Heart left ventricle (tissue), 16 donors: Measurements from ENCODE around the gene ABCA7. TPM values are rescaled to one million over a fixed set of nuclear protein-coding genes. Genes with fewer than 3 reads are reported as not detected.

ENCODE experiments used
- ATAC-seq, 4 donors: fragments of 200-7000 bp; cut with Tn5 transposase; one replicate each; pipeline ENCODE4 v1.9.1; 2020 to 2022; ENCODE audit warnings: moderate library complexity in 4 of 4, mild to moderate bottlenecking in 3 of 4, moderate number of reproducible peaks in 1 of 4
- DNase-seq, 5 donors: peaks; one replicate each; pipeline ENCODE4 v3.0.0-alpha.2; 2020
- H3K27ac ChIP-seq, 12 donors: fragments of 200-600 bp; sonication (generic) in 4 of 12; one replicate each; pipeline versions ENCODE4 v1.5.0 to v1.8.0; 2016 to 2022; ENCODE audit warnings: mild to moderate bottlenecking in 2 of 12
- H3K27me3 ChIP-seq, 9 donors: fragments of 200-600 bp; sonication (generic) in 2 of 9; one replicate each; pipeline versions ENCODE4 v1.5.1 to v1.8.0; 2016 to 2022; ENCODE audit warnings: mild to moderate bottlenecking in 3 of 9
- H3K36me3 ChIP-seq, 9 donors: fragments of 200-600 bp; sonication (generic) in 2 of 9; one replicate each; pipeline versions ENCODE4 v1.5.0 to v1.8.0; 2018 to 2022; ENCODE audit warnings: mild to moderate bottlenecking in 2 of 9
- H3K4me1 ChIP-seq, 12 donors: fragments of 200-600 bp; sonication (generic) in 4 of 12; one replicate each; pipeline versions ENCODE4 v1.5.0 to v1.8.0; 2016 to 2022; ENCODE audit warnings: mild to moderate bottlenecking in 3 of 12
- H3K4me3 ChIP-seq, 12 donors: fragments of 200-600 bp; sonication (generic) in 4 of 12; one replicate each; pipeline versions ENCODE4 v1.5.0 to v1.8.0; 2017 to 2022; ENCODE audit warnings: mild to moderate bottlenecking in 9 of 12, moderate library complexity in 4 of 12
- H3K9me3 ChIP-seq, 12 donors: fragments of 200-600 bp; sonication (generic) in 4 of 12; one replicate each; pipeline versions ENCODE4 v1.5.0 to v1.8.0; 2016 to 2022; ENCODE audit warnings: mild to moderate bottlenecking in 1 of 12
- POLR2A ChIP-seq, 2 donors: fragments of 450-650 bp; IDR thresholded peaks; one replicate each; pipeline ENCODE4 v1.6.1; 2017; ENCODE audit warnings: antibody characterized with exemption in 2 of 2, mild to moderate bottlenecking in 2 of 2, moderate library complexity in 2 of 2
- WGBS, 4 donors: extraction: QIAGEN DNeasy Blood & Tissue Kit in 2 of 4; methylation state at CpG; one replicate each; pipeline versions ENCODE4 v1.1.5 to v1.1.7; 2013 to 2018; 5-methylcytosine and 5-hydroxymethylcytosine counted together
- intact Hi-C, 10 donors: fragments of 100-400 bp; cut with DNase I; formaldehyde crosslinking; loops; one replicate each; pipeline versions ENCODE4 v1.11.1 to v1.14.2; 2022
- polyA plus RNA-seq, 2 donors: library from polyadenylated mRNA; stranded (reverse); fragments of 200-250 nt; gene quantifications; one replicate each; pipeline ENCODE4 v1.2.3, GENCODE V29; 2013
- total RNA-seq, 9 donors: library from RNA; depleted of rRNA in 2 of 9; stranded (reverse); fragments of >200 nt in 2 of 9; fragmentation: NEBNext Ultra II Directional in 3 of 9; extraction: Animal tissue kit (Norgen Biotek cat#: 25700) in 3 of 9; gene quantifications; one replicate each; pipeline versions ENCODE4 v1.1.0 to v1.2.4, GENCODE V29; 2016 to 2023
- TF ChIP-seq, protein P1 (sequence below), 12 donors: fragments of 200-600 bp; sonication (generic) in 4 of 12; IDR thresholded peaks; one replicate each; pipeline versions ENCODE4 v1.5.0 to v1.8.0; 2018 to 2022; ENCODE audit warnings: antibody characterized with exemption in 12 of 12, mild to moderate bottlenecking in 5 of 12
- donor health status: ischemic (EF 13 %, LVEDD 7.1; RV severe dilation, severe dysfunction).
- donor health status: healthy with polysubstance abuse.
- donor health status: DM: no; HTN: yes; CAD: no.
- donor health status: DM: no; HTN: no; CAD: no.
- donor health status: ischemic (EF 25% LVEDD 6.9; RV normal size, moderate dysfunction).
- donor health status: ischemic (EF 25% LVEDD 5.7; RV mildly dilated, moderate dysfunction).
- donor health status: healthy.
- donor health status: DM: yes; HTN: yes; CAD: no.
- donor health status: ischemic (EF 35%, LVEDD 5.7; RV mildly dilated, moderate dysfunction).
- donor health status: nonischemic (EF 11% LVEDD 7.7; RV severe dilation, severe dysfunction).
- donor health status: DM: yes; HTN: yes; CAD: no.
- donor health status: PGD.
- donor health status: ischemic (EF 29% LVEDD 5.4; RV normal size, mild dysfunction).
- donor health status: nonischemic (EF 23%, LVEDD 6.1; RV moderate dilation, normal function).

The ABCA7 gene
- total and polyA plus RNA-seq, 11 donors = 2.9 to 12.4 (median 8.8) TPM

DNA sequence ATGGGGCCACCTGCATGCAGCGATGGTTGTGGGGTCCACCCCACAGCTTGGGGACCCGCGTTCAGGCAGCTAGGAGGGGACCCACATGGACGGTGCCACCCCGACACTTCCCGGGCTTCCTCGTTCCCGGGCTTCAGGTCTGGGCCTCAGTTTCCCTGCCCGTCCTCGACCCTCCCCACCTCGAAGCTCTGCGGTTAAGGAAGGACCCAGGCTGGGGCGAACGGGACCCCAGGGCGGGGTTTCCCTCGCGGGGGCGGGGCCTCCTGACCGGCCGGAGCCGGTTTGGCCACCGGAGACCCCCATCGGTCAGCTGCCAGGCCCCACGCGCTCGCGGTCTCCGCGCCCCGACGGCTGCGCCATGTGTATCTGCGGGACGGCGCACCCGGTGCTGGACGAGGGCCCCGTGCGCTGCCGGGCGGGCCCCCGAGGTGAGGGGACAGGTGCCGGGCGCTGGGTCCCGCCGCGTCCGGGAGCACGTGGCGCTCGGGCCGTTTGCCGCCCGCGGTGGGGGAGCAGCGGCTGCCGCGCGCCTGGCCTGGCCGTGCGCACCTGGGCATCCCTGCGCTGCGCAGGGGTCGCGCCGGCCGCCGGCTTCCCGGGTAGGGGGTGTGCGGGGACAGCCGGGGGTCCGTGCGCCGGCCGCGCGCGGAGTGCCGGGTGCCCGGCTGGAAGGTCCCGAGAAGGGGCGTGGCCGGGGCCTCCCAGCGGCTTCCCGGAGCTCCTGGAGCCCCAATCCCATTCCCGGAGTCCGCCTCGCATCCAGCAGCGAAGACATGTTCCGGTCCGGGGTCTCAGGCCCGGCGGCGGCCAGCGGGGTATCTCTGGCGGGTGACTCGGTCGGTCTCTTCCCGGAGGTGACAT is 31.3 kb downstream of the ABCA7 start:
- H3K9me3 ChIP-seq = no peaks in the 10 kb centered on the region
- TF ChIP-seq, protein P1, sequence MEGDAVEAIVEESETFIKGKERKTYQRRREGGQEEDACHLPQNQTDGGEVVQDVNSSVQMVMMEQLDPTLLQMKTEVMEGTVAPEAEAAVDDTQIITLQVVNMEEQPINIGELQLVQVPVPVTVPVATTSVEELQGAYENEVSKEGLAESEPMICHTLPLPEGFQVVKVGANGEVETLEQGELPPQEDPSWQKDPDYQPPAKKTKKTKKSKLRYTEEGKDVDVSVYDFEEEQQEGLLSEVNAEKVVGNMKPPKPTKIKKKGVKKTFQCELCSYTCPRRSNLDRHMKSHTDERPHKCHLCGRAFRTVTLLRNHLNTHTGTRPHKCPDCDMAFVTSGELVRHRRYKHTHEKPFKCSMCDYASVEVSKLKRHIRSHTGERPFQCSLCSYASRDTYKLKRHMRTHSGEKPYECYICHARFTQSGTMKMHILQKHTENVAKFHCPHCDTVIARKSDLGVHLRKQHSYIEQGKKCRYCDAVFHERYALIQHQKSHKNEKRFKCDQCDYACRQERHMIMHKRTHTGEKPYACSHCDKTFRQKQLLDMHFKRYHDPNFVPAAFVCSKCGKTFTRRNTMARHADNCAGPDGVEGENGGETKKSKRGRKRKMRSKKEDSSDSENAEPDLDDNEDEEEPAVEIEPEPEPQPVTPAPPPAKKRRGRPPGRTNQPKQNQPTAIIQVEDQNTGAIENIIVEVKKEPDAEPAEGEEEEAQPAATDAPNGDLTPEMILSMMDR (IDR thresholded peaks at IDR 0.05) = no peak
- no peak for TF ChIP-seq POLR2A (IDR thresholded peaks at IDR 0.05)
- peaks cover 33 to 68% (median 50%) of the 10 kb centered on the region in 9 donors for H3K27me3 ChIP-seq
- peaks cover 0 to 42% (median 0%) of the 10 kb centered on the region in 9 donors for H3K36me3 ChIP-seq
- H3K27ac ChIP-seq = no peak overlapping the region
- DNase-seq = peak in 2 of 5 donors; percentile 30 to 68
- ATAC-seq = no peak
- H3K4me1 ChIP-seq = peaks cover 5 to 72% (median 17%) of the 10 kb centered on the region in 12 donors
- intact Hi-C loops = no loop called here
- peak overlapping the region in 2 of 12 donors; percentile 16 to 28 for H3K4me3 ChIP-seq
- 3 to 16% (median 10%) methylated on average over 20 to 99 of the region's 99 CpGs for WGBS, 4 donors

DNA sequence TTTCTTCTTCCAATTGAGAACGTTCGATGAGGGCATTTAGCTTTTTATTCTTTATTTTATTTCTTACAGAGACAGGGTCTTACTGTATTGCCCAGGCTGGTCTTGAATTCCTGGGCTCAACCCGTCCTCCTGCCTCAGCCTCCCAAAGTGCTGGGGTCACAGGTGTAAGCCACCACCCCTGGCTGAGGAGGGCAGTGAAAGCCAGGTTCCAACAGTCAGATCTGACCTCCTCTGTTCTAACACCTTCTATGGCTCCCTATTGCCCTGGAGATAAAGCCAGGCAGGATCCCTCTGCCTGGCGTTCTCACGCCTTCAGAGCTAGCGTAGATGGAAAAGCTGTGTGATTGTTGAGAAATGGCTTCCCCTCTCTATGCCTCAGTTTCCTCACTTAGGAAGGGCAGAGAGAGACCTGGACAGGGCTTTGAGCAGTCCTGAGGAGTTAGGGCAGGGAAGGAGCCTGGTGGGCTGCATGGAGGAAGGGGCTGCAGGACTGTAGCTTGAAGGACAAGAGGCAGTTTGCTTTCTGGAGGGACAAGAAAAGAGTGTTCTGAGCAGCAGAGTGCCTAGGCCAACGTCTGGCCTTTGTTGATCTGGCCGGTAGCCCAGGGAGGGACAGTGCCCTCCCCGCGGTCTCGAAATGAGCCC is 32.6 kb downstream of the ABCA7 start:
- 82 to 93% (median 86%) methylated on average over 11 of the region's 11 CpGs for WGBS, 4 donors
- Histone ChIP-seq H3K27me3 (peaks cover 20 to 54% (median 37%) of the 10 kb centered on the region in 9 donors), H3K36me3 (peaks cover 0 to 42% (median 0%) of the 10 kb centered on the region in 9 donors), H3K4me1 (peaks cover 0 to 73% (median 6%) of the 10 kb centered on the region in 12 donors), H3K4me3 (no peak overlapping the region), H3K9me3 (no peaks in the 10 kb centered on the region), H3K27ac (no peak overlapping the region)
- no peak for DNase-seq
- intact Hi-C loops = no loop called here
- no peak for ATAC-seq
- TF ChIP-seq, protein P1 (IDR thresholded peaks at IDR 0.05) = no peak
- no peak for TF ChIP-seq POLR2A (IDR thresholded peaks at IDR 0.05)

DNA sequence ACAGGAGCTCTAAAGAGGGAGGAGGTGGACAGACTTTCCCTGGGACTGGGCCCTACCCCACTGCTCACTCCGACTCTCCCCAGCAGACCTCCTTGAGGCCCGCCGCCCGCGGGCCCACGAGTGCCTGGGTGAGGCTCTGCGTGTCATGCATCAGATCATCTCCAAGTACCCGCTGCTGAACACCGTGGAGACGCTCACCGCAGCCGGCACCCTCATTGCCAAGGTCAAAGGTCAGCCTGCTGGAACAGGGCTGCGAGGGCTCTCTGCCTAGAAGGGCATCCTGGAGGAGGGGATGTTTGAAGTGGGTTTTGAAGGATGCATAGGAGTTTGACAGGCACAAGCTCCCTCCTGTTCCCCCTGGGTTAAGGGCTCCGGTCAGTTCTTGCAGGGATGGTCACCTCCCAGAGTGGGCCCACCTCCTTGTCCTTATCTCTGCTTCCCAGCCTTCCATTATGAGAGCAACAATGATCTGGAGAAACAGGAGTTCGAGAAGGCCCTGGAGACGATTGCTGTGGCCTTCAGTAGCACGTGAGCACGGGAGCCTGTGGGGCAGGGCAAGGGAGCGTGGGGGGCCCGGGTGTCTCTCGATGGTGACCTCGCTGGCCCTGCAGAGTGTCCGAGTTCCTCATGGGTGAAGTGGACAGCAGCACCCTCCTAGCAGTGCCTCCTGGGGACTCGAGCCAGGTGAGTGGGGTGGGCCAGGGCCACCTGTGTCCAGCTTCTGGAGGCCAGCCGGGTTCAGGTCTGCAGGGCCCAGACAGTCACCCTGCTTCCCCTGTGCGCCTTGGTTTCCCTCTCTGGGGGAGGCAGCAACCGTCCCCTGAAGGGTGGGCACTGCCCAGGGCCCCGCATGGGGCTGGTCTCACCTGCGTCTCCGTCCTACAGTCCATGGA is 33.4 kb downstream of the ABCA7 start:
- intact Hi-C loops = no loop called here
- no peak for TF ChIP-seq POLR2A (IDR thresholded peaks at IDR 0.05)
- TF ChIP-seq, protein P1 (IDR thresholded peaks at IDR 0.05) = no peak
- no peak for ATAC-seq
- H3K4me1 ChIP-seq = peaks cover 0 to 77% (median 6%) of the 10 kb centered on the region in 12 donors
- peak in 1 of 5 donors; percentile 64 for DNase-seq
- no peak overlapping the region for H3K4me3 ChIP-seq
- H3K36me3 ChIP-seq = peaks cover 0 to 42% (median 0%) of the 10 kb centered on the region in 9 donors
- peak overlapping the region in 1 of 12 donors; percentile 74 for H3K27ac ChIP-seq
- WGBS, 4 donors = 93 to 97% (median 93%) methylated on average over 17 to 30 of the region's 30 CpGs
- no peaks in the 10 kb centered on the region for H3K9me3 ChIP-seq
- peaks cover 17 to 46% (median 29%) of the 10 kb centered on the region in 9 donors for H3K27me3 ChIP-seq
